Metanephros (tissue), 1 donor: ENCODE data around the gene TSPAN3. TPM values are rescaled to one million over a fixed set of nuclear protein-coding genes. Genes with fewer than 3 reads are reported as not detected.

Experiments
- total RNA-seq: library from RNA; depleted of rRNA; stranded (reverse); fragments of >200 nt; gene quantifications from one replicate; pipeline ENCODE4 v1.2.3, GENCODE V29; 2014

TSPAN3 gene
- 430 TPM for total RNA-seq

GRCh38 chr15:77070495-77071304 lies at the start of gene TSPAN3:
TSS of gene TSPAN3 (minus strand) at chr15:77071109. CDS start at chr15:77070954, 155 bp downstream.

GRCh38 chr15:76994971-76995945 lies 75.7 kb downstream of the TSPAN3 start, which contains the start of gene PSTPIP1:
TSS of gene PSTPIP1 (plus strand) at chr15:76995126. CDS start at chr15:76995574, 448 bp downstream.

Other genes with a start within 250 kb of the TSPAN3 start
- 58.7 TPM for gene SCAPER, start 165.8 kb downstream of the TSPAN3 start, total RNA-seq
- 95.2 TPM for gene RCN2, start 139.4 kb downstream of the TSPAN3 start, total RNA-seq
- 14.6 TPM for gene PSTPIP1, start 76.0 kb downstream of the TSPAN3 start, total RNA-seq